Fibroblast of gingiva (primary cell): ENCODE measurements around the gene SHC3.
"Not testable (repeated sequence)": the region's sequence is repeated elsewhere in the genome, so short reads cannot be mapped to it uniquely, and the experiment has no call there.

Source experiments
- DNase-seq: peaks from one replicate; pipeline ENCODE4 v3.0.0-alpha.2; 2011; ENCODE audit warnings: low read depth

SHC3 gene, protein sequence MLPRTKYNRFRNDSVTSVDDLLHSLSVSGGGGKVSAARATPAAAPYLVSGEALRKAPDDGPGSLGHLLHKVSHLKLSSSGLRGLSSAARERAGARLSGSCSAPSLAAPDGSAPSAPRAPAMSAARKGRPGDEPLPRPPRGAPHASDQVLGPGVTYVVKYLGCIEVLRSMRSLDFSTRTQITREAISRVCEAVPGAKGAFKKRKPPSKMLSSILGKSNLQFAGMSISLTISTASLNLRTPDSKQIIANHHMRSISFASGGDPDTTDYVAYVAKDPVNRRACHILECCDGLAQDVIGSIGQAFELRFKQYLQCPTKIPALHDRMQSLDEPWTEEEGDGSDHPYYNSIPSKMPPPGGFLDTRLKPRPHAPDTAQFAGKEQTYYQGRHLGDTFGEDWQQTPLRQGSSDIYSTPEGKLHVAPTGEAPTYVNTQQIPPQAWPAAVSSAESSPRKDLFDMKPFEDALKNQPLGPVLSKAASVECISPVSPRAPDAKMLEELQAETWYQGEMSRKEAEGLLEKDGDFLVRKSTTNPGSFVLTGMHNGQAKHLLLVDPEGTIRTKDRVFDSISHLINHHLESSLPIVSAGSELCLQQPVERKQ

DNA sequence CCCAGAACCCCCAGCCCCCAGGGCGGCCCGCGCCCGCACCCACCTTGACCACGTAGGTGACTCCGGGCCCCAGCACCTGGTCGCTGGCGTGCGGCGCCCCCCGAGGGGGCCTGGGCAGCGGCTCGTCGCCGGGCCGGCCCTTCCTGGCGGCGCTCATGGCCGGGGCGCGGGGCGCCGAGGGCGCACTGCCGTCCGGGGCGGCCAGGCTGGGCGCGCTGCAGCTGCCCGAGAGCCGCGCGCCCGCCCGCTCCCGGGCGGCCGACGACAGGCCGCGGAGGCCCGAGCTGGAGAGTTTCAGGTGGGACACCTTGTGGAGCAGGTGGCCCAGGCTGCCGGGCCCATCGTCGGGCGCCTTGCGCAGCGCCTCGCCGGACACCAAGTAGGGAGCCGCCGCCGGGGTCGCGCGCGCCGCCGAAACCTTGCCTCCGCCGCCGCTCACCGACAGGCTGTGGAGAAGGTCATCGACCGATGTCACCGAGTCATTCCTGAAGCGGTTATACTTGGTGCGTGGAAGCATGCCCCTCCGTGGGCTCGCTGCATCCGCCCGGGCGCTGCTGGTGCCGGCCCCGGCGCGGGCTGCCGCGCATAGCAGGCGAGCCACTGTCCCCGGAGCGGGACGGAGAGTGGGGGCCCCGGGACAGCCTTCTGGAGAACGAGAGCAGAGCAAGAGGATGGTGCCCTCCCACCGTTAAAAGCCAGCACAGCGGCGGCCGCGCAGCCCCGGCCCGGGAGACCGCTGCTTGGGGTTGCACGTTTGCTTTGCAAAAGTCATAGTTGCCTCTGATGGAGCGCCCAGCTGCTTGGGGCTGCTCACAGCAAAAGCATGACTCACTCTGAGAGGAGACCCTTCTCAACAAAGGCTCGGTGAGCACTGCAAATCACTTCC lies at the start of gene SHC3:
Gene SHC3 (minus strand): TSS at position 875 of the 886 bp plus-strand sequence. CDS start 358 bp downstream, at position 517.
- no peak for DNase-seq

GRCh38 chr9:89225991-89226471 lies 47.4 kb upstream of the SHC3 start:
- peak; percentile 12 for DNase-seq

- peak; percentile 74 for DNase-seq
Measured at GRCh38 chr9:89225587-89225986, 47.0 kb upstream of the SHC3 start.

DNA sequence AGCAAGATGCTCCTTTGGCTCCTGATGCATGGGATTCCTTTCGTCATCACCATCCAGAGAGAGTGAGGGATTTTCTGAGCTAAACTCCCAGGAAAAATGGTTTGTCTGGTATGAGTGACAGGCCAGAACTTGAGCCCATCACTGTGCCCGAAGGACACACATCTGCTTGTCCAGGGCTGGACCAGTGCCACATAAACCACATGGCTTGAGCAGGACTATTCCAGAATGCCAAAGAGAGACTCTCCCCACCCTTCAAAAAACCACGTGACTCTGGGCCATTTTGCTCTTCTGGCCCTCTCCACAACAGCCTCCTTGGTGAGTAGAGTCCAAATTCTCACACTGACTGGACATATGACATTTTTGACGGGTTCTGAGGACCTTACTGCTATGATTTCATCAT lies 46.4 kb upstream of the SHC3 start:
- no peak for DNase-seq

- DNase-seq: no peak
Measured at GRCh38 chr9:89224633-89225032, 46.0 kb upstream of the SHC3 start.

DNA sequence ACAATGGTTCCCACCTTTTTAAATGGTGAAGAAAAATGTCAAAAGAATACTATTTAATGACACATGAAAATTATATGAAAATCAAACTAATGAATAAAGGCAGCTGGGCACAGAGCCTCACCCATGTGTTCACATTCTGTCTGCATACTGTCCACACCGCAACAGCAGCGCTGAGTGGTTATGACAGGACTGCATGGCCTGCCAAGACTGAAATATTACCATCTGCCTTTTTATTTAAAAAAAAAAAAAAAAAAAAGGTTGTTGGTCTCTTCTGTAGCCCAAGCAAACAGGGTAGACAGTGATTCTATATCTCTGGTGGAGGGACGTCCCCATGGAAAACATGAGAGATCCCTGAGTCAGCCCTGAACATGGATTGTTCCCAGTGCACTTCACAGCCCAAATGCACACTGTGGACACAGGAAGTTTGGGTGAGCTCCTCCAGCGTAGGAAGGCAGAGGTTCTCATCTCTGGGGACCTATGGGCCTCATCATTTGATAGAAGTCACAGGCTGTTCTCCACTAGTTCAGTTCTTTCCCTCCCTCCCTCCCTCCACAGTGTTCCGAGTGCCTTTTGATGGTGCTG lies 44.9 kb upstream of the SHC3 start:
- DNase-seq: peak; percentile 87

- no peak for DNase-seq
Measured at GRCh38 chr9:89219637-89220036, 41.0 kb upstream of the SHC3 start.

GRCh38 chr9:89218040-89218928 lies 39.7 kb upstream of the SHC3 start:
- DNase-seq: peak; percentile 58

DNA sequence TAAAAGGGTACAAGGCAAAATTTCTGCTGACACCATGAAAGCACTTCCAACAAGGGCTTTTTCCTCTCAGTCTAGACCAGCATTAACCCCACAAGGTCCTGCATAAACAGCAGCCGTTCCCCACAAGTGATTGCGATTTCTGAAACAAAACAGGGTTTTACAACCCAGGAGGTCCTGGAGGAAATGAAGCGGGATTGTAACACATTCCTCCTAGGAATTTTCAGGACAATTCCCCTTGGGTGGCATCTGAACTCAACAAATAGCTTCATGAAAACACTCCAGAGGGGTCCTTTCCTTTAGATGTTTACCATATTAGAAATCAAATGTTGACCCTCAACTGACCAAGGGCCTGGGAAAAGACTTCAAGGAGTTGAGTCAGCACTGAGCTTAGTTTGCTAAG lies 36.7 kb upstream of the SHC3 start:
- no peak for DNase-seq

GRCh38 chr9:89213396-89213880 lies 34.8 kb upstream of the SHC3 start:
- DNase-seq: peak; percentile 50

DNA sequence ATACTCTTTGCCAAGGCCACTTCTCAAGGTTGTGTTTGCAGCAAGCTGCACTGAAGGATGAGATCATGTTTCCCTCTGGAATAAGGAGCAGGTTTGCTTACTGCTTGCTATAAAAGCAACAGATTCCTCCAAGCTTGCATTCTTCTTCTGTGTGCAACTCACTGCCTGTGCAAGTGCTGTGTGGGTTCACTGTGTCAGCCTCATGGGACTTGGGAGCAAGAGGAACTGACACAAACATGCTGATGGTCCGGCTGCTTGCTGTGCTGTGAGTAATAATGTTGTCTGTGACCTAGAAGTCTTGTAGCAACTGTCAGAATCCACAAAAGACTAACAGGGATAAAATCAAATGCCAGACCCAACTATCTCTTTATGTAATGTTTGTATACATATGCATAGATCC lies 33.6 kb upstream of the SHC3 start:
- DNase-seq: no peak

DNA sequence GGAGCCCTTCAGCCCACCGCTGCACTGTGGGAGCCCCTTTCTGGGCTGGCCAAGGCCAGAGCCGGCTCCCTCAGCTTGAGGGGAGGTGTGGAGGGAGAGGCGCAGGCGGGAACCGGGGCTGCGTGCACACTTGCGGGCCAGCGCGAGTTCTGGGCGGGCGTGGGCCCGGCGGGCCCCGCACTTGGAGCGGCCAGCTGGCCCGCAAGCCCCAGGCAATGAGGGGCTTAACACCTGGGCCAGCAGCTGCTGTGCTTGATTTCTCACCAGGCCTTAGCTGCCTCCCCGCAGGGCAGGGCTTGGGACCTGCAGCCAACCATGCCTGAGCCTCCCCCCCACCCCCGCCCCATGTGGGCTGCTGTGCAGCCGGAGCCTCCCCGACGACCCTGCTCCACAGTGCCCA lies 30.7 kb upstream of the SHC3 start:
- DNase-seq: not testable (repeated sequence)

- no peak for DNase-seq
Measured at GRCh38 chr9:89207026-89207425, 28.4 kb upstream of the SHC3 start.

GRCh38 chr9:89204801-89205200 lies 26.2 kb upstream of the SHC3 start:
- no peak for DNase-seq

DNA sequence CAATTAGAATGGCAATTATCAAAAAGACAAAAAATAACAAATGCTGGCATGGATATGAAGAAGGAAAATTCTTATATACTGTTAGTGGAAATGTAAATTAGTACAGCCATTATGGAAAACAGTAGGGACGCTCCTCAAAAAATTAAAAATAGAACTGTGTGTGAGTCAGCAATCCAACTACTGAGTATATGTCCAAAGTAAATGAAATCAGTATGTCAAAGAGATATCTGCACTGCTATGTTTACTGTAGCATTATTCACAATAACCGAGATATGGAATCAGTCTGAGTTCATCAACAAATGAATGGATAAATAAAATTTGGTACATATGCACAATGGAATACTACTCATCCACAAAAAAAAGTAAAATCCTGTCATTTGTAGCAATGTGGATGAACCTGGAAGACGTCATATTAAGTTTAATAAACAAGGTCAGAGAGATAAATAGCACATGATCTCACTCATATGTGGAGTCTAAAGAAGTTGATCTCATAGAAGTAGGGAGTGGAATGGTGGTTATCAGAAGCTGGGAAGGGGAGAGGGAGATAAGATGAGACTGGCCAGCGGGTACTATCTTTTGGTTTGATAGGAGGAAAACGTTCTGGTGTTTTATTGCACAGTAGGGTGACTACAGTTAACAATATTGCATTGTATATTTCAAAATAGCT lies 16.6 kb upstream of the SHC3 start:
- DNase-seq: no peak

DNA sequence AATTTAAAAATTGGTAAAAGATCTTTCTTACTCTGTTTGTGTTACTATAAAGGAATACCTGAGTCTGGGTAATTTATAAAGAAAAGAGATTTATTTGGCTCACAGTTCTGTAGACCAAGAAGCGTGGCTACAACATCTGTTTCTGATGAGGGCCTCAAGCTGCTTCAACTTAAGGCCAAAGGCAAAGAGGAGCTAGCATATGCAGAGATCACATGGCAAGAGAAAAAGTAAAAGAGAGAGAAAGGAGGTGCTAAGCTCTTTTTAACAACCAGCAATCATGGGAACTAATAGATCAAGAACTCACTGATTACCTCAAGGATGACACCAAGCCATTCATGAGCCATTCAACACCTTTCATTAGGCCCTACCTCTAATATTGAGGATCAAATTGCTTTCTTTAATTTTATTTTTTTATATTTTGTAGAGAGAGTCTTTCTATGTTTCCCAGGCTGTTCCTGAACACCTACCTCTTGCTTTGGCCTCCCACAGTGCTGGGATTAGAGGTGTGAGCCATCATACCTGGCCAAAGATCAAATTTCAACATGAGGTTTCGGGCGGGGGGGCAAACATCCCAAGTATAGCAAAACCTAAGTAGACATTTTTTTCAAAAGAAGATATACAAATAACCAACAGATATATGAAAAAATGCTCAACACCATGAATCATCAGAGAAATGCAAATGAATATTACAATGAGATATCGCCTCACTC lies 16.0 kb upstream of the SHC3 start:
- peak; percentile 38 for DNase-seq

- no peak for DNase-seq
Measured at GRCh38 chr9:89191004-89191403, 12.4 kb upstream of the SHC3 start.

GRCh38 chr9:89189215-89189614 lies 10.6 kb upstream of the SHC3 start:
- DNase-seq: no peak

- no peak for DNase-seq
Measured at GRCh38 chr9:89187950-89188349, 9.3 kb upstream of the SHC3 start.

DNA sequence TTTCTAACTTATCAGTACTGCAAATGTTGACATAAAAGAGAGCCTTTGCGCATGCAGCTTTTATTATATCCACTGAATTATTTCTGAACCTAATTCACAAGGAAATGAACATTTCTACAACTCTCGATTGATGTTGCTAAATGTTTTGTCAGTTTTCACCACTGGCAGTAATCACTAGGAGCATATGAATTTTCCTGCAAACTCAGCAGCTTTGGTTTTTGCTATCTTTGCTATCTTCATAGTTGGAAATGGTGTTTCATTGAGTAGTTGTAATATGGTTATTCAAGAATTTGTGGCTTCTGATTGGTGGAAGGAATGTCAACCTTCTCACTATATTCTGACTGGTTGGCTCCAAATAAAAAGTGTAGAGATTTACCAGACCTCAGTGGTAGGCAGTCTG lies 8.9 kb upstream of the SHC3 start:
- DNase-seq: no peak
